HG02884 (cell line): Measurements from ENCODE around the gene COL25A1.

ENCODE experiments used
- ATAC-seq: cut with Tn5 transposase; IDR thresholded peaks from one replicate; pipeline ENCODE4 v1.9.1; 2021; ENCODE audit warnings: mild to moderate bottlenecking, moderate library complexity; ENCODE audit not compliant: unreplicated experiment

Gene COL25A1

GRCh38 chr4:108831886-108832285 lies 470.6 kb downstream of the COL25A1 start:
- ATAC-seq: no peak

DNA sequence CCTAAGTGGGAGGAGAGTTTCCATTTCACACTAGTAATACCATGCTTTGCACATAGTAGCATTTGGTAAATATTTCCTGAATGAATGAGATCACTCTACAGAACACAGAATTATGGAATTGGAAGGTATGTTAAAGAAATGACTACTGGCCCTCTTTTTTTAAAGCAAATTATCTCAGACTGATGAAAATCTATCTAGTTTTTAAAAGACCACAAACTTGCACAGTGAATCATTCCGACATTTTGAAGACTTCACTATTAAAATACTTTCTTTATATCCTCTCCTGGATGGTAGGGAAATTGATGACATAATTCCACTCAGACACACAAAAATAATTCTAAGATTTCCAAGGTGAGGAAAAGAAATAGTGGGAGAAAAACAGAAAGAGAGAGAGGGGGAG lies 471.2 kb downstream of the COL25A1 start:
- ATAC-seq: no peak

DNA sequence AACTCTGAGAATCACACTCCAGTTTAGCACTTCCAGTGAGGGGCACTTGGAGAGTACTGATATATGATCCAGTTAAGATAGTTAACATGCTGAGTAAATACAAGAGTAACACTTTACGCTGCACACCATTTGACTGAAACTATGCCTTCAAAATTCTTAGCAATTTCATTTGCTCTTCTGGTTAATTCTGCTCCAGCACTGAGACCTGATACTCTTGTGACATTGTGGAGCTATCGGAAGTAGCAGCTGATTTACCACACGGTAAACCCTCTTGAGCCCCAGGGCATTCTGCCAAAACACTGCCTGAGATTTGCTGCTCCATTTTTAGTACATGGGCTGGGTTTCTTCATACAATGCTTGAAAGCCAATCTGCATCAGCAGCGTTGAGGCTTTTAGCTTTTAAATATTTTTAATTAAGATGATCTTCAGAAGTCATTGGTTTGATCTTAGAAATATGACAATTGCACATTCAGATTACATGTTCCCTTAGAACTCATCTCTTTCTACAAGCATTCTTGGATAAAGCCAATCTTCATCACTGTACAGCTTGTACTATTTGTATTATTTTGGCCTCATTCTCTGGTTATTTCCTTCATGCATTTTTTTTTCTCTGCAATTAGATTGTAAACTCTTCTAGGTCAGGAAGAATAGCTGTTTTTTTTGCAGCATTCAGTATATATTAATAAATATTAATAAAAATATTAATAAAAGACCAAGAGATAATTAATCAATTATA lies 471.8 kb downstream of the COL25A1 start:
- ATAC-seq: peak; percentile 50

DNA sequence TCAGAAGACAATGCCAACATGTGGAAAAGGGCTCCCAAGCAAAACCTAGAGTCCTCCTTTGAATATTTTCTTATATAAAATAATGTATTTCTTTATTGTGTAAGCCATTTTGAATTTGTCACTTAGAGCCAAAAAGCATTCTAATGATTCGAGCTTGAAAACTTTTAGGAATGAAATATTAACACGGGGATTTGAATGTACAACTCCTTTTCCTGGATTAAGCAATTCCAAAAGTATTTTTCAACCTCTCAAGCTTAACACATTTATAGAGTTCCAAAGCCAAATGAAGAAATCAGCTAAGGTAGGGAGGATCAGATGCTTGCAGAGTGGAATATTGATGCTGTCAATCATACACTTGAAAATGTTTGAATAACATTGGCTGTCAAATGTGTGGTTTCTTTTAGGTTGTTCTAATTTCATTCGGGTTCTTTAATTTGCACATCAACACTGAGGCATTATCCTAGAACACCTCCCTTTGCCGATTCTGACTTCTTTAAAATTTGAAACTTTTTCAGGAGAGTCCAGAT lies 472.4 kb downstream of the COL25A1 start:
- ATAC-seq: no peak

DNA sequence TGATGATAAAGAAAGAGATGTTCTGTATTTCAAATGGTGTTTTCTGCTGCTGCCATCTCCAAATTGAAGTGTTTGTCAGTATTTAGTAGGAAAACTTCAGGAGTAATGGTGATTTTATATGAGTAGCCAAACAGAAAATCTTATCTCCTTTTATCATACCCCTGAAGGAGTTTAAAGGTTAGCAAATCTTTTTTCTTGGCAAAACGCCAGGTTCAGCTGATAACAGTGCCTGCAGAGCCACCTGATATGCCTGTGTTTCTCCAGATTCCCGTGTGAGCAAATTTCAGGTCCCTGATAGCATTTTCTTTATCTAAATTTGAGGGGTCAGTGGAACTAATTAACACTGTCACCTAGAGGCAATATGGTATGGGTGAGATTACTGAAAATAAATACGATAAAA lies 473.8 kb downstream of the COL25A1 start:
- no peak for ATAC-seq

DNA sequence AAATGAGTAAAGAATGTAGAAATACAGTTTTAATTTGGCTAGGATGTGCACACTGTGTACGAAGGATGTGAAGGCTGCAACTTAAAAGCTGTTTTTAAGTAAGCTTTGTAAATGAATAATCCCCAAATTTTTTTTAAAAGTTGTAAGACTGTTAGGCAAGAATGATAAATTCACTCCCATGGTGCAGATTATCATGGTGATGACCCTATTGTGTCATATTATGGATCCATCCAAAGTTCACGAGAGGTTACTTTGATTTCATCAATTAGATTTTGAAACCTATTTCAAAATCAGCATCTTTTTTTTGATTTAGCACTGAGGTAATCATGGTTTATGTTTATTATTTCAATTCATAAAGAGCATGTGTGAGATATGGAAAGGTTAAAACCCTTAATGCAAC lies 476.7 kb downstream of the COL25A1 start:
- no peak for ATAC-seq

DNA sequence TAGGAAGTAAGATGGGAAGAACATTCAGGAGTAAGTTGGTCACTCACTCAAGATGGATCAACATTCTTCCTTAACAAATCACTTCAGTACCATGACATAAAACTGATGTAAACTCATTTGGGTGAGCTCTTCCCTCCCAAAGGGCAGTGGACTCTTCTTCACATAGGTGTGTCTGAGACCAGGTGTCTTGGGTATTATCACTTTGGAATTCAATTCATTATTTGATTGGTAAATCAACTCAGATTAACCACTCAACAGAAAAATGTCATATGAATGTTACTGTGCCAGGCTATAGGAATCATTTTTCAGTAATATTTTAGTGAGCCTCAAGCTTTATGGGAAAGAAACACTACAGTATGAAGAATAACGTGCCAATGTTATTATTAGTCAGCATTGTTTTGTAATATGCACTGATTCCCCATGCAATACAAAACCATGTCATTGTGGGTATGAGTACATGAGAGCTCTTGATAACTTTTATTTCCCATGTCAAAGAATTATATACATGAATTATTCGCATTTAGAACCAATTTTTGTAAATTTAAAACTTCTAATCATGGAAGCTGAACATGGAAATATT lies 481.0 kb downstream of the COL25A1 start:
- ATAC-seq: no peak

GRCh38 chr4:108820492-108821350 lies 481.7 kb downstream of the COL25A1 start:
- no peak for ATAC-seq

DNA sequence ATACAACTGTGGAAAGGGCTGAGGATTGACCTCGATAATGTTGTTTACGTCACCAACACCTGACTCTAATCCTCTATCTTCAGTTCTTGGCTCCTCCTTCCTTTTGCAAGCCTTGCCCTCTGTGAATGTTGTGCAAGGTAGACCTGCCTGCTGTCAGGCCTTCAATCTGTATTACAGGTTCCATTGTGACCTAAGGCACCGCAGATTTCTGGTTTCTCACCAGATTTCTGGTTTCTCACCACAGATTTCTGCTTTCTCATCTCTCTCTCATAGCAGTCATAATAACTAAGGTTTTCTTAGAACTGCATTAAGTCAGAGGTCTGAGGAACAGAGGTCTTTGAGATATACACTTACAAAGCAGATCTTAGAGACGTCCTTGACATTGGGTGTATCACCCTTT lies 488.1 kb downstream of the COL25A1 start:
- ATAC-seq: no peak

GRCh38 chr4:108813261-108813660 lies 489.2 kb downstream of the COL25A1 start:
- no peak for ATAC-seq

DNA sequence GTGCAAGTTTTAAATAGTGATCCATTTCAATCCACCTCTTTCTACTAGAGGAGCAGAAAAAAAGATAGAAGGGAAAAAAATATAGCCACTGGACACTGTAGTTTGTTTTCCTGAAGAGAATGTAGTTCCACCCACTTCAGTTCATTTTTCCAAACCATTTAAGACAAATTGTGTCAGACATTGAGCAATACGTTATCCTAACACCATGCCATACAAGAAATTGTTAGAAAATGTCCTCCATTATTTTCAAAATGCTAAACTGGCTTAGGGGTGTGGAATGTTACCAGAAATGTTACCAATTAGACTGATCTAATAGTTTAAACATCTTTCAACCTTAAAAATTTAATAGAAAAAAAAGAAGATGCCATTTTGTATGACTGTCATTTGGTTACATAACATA lies 491.0 kb downstream of the COL25A1 start:
- no peak for ATAC-seq

DNA sequence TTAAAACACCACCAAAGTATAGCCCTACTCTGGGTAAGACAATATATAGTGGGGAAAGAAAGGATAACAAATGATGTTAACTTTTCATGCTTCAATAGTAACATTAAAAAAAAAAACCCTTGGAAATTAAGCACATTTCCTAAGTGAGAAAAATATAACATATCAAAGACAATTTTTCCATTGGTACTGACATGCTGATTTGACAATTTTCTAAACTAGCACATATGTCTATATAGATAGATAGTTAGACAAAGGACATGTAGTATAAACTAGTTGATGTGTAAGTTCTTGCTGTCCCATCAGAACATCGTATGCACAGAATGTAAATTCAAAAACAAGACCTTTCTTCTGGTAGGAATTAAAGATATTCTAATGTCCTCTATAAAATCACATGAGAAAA lies 492.4 kb downstream of the COL25A1 start:
- ATAC-seq: no peak

GRCh38 chr4:108804648-108805273 lies 497.7 kb downstream of the COL25A1 start:
- no peak for ATAC-seq

- ATAC-seq: no peak
Measured at GRCh38 chr4:108799306-108799705, 503.2 kb downstream of the COL25A1 start.

DNA sequence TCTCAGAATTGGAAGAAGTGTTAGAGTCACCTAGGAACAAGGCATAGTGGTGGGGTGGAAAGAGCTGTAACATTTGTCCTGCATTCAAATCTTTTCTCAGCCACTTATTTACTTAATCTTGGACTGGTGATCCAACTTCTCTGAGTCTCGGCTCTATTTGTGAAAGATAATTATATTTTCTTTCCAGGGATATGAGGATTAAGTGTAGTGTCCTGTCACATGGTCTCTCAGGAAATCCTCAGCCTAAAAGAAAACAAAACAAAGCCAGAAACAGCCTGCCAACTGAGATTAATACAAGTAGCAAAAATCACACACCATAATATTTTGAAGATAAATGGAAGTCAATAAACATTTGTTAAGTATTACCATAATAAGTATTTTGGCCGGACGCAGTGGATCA lies 506.3 kb downstream of the COL25A1 start:
- no peak for ATAC-seq

- ATAC-seq: no peak
Measured at GRCh38 chr4:108795733-108796132, 506.7 kb downstream of the COL25A1 start.

DNA sequence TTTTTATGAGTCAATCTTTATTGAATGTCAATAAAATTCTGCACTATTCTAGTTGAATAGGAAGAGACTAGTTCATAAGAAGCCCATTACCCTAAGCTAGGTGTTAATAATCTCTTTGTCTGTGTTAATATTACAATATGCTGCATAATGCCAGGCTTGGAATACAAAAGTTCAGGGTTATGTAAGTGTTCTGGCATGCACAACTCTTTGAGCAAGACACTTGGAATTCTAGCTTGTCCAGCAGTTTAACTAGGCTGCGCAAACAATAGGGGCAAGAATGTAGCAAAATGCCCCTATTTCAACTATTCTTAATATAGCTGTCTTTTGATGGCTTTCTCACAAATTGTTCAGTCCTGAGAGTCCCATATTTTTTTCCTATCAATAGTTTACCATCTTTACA lies 508.3 kb downstream of the COL25A1 start:
- ATAC-seq: no peak

- ATAC-seq: no peak
Measured at GRCh38 chr4:108793415-108793814, 509.0 kb downstream of the COL25A1 start.

DNA sequence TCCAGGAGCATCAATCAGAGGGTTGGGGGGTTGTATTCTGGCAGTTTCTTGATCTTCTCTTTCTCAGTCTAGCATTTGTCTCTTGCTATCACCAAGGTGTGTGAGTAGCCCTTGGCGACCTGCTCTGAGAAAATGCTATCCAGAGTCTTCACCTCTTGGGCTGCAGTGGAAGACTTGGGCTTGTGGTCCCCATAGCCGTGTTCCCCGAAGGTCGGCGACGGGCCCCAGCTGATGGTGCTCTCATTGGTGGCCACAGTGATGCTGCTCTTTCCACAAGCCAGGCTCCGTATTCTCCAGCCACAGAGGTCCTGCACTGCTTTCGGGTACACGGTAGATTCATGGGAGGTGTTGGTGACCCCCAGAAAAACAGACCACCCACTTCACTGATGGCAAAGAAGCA lies 513.7 kb downstream of the COL25A1 start:
- no peak for ATAC-seq

DNA sequence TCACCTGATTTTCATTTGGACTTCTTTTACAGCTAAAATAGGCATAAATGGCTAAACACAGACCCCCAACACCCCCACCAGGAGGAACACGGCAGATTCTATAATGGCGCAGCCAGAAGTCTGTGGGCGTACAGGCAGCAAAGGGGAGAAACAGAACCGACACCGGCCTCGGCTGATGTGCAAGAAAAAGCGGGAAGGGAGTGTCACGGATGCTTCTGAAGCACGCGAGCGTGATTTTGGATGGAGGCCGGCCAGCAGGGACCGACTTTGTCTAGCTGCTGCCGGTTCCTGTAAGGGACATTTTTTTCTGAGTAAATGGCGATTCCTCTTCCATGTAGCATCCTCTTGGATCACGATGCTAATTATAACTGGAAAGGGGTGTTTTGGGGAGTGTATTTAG lies 514.7 kb downstream of the COL25A1 start:
- ATAC-seq: no peak

GRCh38 chr4:108787106-108787505 lies 515.4 kb downstream of the COL25A1 start:
- no peak for ATAC-seq
